ENCODE measurements around the gene CDKL2. TPM values are rescaled to one million over a fixed set of nuclear protein-coding genes. Genes with fewer than 3 reads are reported as not detected.
A peak's percentile ranks its signal among the peaks of the same experiment; 100 is the strongest.

CDKL2 gene
- total RNA-seq, 1 experiment from 2014 or later, result 5.7 TPM

DNA sequence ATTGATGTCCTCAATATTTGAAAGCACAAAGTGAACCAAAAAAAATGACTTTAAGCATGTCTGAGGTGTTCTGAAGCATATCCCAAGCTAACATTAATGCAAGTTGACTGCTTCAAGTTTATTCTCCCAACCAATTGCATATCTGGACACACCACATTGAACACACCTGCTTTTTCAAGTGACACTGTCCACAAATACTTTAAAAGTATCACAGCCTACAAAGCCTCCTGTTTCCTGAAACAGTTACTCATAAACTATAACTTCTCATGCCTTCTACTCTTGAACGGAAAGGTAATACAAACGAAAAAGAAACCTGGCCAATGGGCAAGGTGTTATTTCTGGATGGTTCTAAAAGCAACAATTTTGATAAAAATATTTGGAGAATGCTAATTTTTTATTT is 1.1 kb downstream of the CDKL2 start:
- H3K27ac ChIP-seq (ENCODE audit: low read length), result 0 out of 2 replicates have a peak overlapping the region, but pooled peaks have one; percentile 21
- intact Hi-C loops (cut with micrococcal nuclease; ENCODE audit: unreplicated experiment), result no loop called here
- H3K36me3 ChIP-seq (ENCODE audit: control insufficient read depth, insufficient read depth, low read length), result no peaks in the 10 kb centered on the region
- TSS peak; percentile 69 for BruUV-seq (replicated peaks)
- TF ChIP-seq SIN3A (IDR thresholded peaks at IDR 0.05; ENCODE audit: borderline replicate concordance, insufficient read depth, low read depth, low read length), result no peak
- no peak for TF ChIP-seq TCF7L2 (IDR thresholded peaks at IDR 0.05; ENCODE audit: low read depth, low read length)
- no peak for TF ChIP-seq CTCF (IDR thresholded peaks at IDR 0.05)
- no peak for TF ChIP-seq REST (IDR thresholded peaks at IDR 0.05; ENCODE audit: insufficient read depth in 1 of 2, low read depth in 2 of 2, low read length in 1 of 2)
- no peak for TF ChIP-seq POLR2AphosphoS5 (IDR thresholded peaks at IDR 0.05; ENCODE audit: low read depth, low read length)
- CTCF ChIA-PET, result no interaction called here
- peak overlapping the region; percentile 73 to 90 for H3K4me3 ChIP-seq (ENCODE audit: low read depth in 2 of 2, low read length in 2 of 2)
- ATAC-seq, result no peak
- POLR2A ChIA-PET, result no interaction called here
- H3K4me1 ChIP-seq (ENCODE audit: control insufficient read depth, insufficient read depth, low read length), result peaks cover 4% of the 10 kb centered on the region; the same call in 1 of the 2 replicates
- in situ Hi-C loops (cut with HindIII; ENCODE audit: low pct_unique_long_range_greater_than_20kb, low sequenced_read_pairs), result no loop called here
- H3K9me3 ChIP-seq (ENCODE audit: control insufficient read depth, insufficient read depth, low read depth, low read length), result no peaks in the 10 kb centered on the region
- no peaks in the 10 kb centered on the region for H3K27me3 ChIP-seq (ENCODE audit: control insufficient read depth, insufficient read depth, low read length)
- DNase-seq (ENCODE audit: low read depth, low spot score), result no peak

GRCh38 chr4:75623026-75623425 is 7.3 kb downstream of the CDKL2 start:
- in situ Hi-C loops (cut with HindIII; ENCODE audit: low pct_unique_long_range_greater_than_20kb, low sequenced_read_pairs) (no loop called here), intact Hi-C loops (cut with micrococcal nuclease; ENCODE audit: unreplicated experiment) (no loop called here)
- Histone ChIP-seq H3K9me3 (ENCODE audit: control insufficient read depth, insufficient read depth, low read depth, low read length) (no peaks in the 10 kb centered on the region), H3K4me3 (ENCODE audit: low read depth in 2 of 2, low read length in 2 of 2) (no peak overlapping the region), H3K27me3 (ENCODE audit: control insufficient read depth, insufficient read depth, low read length) (no peaks in the 10 kb centered on the region), H3K4me1 (ENCODE audit: control insufficient read depth, insufficient read depth, low read length) (no peaks in the 10 kb centered on the region), H3K36me3 (ENCODE audit: control insufficient read depth, insufficient read depth, low read length) (no peaks in the 10 kb centered on the region), H3K27ac (ENCODE audit: low read length) (no peak overlapping the region)
- CTCF ChIA-PET, result no interaction called here
- no TSS peak for BruUV-seq (replicated peaks)
- no peak for ATAC-seq
- POLR2A ChIA-PET, result no interaction called here
- TF ChIP-seq REST (IDR thresholded peaks at IDR 0.05; ENCODE audit: insufficient read depth in 1 of 2, low read depth in 2 of 2, low read length in 1 of 2), result no peak
- no peak for TF ChIP-seq CTCF (IDR thresholded peaks at IDR 0.05)
- TF ChIP-seq POLR2AphosphoS5 (IDR thresholded peaks at IDR 0.05; ENCODE audit: low read depth, low read length), result no peak
- no peak for TF ChIP-seq SIN3A (IDR thresholded peaks at IDR 0.05; ENCODE audit: borderline replicate concordance, insufficient read depth, low read depth, low read length)
- no peak for TF ChIP-seq TCF7L2 (IDR thresholded peaks at IDR 0.05; ENCODE audit: low read depth, low read length)
- no peak for DNase-seq (ENCODE audit: low read depth, low spot score)
